AG10803 (cell line): ENCODE results near the gene SPOCD1.

Source experiments
- DNase-seq: peaks from one replicate; pipeline ENCODE4 v3.0.0; 2010; ENCODE audit warnings: low read depth
- H3K4me3 ChIP-seq: 2 replicates; pipeline ENCODE4 v1.5.1; 2011; ENCODE audit warnings: mild to moderate bottlenecking, low read length, control low read depth
- TF ChIP-seq, protein P1 (sequence below): conservative IDR thresholded peaks from 2 replicates; pipeline ENCODE4 v1.5.1; 2011; ENCODE audit warnings: mild to moderate bottlenecking, low read length, control low read depth, inconsistent platforms

SPOCD1 gene

DNA sequence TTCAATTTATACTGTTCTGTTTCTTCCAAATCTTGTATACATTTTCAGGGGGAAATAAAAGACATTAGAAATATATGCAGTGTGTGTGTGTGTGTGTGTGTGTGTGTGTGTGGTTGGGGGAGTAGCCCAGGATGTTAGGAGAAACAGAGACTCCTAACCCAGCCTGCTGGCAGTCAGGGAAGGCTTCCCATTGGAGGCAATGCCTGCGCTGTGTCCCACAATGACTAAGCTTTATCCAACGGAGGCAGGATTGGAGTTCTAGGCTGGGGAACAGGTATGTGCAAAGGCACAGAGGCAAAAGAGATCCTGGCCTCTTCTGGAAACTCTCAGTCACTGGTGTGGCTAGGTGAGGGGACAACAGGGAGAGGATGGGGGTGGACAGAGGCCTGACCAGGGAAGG, 35.2 kb downstream of the SPOCD1 start:
- H3K4me3 ChIP-seq: no peak overlapping the region
- no peak for DNase-seq
- TF ChIP-seq, protein P1, sequence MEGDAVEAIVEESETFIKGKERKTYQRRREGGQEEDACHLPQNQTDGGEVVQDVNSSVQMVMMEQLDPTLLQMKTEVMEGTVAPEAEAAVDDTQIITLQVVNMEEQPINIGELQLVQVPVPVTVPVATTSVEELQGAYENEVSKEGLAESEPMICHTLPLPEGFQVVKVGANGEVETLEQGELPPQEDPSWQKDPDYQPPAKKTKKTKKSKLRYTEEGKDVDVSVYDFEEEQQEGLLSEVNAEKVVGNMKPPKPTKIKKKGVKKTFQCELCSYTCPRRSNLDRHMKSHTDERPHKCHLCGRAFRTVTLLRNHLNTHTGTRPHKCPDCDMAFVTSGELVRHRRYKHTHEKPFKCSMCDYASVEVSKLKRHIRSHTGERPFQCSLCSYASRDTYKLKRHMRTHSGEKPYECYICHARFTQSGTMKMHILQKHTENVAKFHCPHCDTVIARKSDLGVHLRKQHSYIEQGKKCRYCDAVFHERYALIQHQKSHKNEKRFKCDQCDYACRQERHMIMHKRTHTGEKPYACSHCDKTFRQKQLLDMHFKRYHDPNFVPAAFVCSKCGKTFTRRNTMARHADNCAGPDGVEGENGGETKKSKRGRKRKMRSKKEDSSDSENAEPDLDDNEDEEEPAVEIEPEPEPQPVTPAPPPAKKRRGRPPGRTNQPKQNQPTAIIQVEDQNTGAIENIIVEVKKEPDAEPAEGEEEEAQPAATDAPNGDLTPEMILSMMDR: no peak

DNA sequence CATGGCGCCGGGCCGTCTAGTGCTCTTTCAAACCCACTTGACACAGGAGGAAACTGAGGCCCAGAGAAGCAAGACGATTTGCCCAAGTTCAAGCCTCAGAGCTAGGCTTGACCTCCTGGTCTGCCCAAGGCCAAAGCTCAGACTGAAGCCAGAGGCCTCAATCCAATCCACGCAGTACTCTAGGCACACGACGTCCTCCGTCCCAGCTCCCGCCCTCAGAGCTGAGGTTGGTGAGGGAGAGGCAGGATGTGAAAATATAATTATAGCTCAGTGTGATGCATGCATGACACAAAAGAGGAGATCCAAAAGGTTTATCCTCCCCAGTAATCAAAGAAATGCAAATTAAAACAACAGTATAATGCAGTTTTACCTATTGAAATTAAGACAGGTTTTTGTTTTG, 36.1 kb downstream of the SPOCD1 start:
- H3K4me3 ChIP-seq: no peak overlapping the region
- DNase-seq: no peak
- TF ChIP-seq, protein P1: no peak

DNA sequence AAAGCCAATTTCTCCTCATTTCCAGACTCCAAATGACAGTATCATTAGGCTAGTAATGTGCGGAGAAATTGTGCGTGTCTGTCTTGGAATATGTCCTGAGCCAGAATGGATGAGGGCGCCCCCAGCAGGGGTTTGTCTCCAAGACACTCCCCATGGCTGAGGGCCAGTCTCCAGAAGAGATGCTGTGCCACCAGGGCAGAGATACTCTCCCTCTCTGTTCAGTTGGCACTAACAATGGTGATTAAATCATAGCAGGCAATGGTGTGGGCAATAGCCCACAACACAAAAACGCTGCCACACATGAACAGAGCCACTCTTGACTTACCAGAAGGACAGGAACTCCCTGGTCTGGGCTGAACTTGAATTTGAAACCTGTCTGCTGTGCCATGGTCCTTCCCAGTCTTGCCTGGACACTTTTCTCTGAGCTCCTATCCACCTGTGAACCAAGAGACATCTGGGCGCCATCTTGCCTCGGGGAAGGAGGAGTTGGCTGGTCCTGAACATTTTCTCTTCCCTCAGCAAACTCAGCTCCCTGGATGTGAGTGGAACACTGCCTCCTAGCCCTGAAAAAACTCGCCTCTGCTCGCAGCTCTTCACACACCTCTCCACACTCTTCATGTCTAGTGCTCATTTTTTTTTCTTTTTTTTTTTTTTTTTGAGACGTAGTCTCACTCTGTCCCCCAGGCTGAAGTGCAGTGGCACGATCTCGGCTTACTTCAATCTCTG, 36.9 kb downstream of the SPOCD1 start:
- no peak for DNase-seq
- no peak overlapping the region for H3K4me3 ChIP-seq
- TF ChIP-seq, protein P1: no peak

DNA sequence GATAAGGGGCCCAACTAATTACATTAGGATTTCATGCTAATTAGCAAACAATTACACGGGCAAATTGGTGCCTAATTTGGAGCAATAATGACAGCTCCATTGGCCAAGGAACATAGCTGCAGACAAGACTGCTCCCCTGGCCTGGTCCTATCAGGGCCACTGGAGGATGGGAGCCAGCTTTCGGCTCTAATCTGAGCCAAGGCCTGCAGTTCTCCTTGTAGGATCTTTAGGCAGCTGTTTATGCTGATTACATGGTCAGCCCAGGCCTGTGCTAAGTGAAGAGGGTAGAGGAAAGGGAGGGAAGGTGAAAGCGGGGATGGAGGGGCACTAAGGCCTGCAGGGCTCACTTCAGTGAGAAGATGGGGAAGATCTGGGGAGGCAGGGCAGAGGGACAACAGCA, 39.3 kb downstream of the SPOCD1 start:
- no peak overlapping the region for H3K4me3 ChIP-seq
- no peak for DNase-seq
- TF ChIP-seq, protein P1: no peak

DNA sequence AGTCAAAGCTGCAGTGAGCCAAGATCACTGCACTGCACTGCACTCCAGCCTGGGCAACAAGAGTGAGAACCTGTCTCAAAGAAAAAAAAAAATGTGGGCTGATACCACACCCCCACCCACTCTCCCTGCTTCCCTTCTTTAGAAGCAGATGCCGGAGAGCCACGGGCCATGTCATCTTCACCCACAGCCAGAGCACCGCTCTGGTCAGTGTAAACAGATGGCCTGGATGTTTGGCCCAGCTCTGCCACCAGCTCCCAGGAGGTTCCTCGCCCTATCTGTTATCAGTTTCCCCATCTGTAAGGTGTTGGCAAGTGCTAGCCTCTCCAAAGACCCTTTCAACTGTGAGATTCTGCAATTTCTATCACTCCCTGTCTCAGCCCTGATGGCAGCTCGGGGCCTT, 39.8 kb downstream of the SPOCD1 start:
- H3K4me3 ChIP-seq: no peak overlapping the region
- TF ChIP-seq, protein P1: no peak
- no peak for DNase-seq

DNA sequence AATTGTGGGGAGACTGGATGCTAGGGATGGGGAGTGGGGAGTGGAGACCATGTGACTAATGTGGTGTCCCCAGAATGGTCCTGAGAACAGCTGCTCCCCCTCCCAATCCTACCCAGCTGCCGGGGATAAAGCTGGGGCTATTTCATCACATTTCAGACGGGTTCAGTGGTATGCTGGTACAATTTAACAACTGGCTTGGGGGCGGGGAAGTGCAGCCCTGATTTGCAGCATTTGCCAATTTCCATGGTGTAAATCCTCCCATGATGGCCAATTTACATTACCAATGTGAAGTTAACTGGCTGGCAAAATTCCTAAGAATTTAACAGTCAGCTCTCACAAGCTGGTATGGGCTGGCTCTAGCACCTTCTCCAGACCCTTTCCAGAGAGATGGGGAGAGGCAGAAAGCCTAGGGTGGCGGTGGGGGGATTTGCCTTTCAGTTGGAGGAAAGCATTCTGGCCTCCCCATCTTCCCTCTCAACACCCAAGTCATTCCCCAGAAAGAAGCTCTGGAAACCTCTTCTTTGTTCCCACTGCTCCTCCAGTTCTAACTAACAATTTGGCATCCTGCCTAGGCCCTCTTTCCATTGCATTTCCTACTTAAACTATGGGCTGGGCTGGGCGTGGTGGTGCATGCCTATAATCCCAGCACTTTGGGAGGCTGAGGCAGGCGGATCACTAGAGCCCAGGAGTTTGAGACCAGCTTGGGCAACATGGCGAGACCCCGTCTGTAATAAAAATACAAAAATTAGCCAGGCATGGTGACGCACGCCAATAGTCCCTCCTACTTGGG, 40.4 kb downstream of the SPOCD1 start:
- DNase-seq: no peak
- TF ChIP-seq, protein P1: no peak
- no peak overlapping the region for H3K4me3 ChIP-seq

DNA sequence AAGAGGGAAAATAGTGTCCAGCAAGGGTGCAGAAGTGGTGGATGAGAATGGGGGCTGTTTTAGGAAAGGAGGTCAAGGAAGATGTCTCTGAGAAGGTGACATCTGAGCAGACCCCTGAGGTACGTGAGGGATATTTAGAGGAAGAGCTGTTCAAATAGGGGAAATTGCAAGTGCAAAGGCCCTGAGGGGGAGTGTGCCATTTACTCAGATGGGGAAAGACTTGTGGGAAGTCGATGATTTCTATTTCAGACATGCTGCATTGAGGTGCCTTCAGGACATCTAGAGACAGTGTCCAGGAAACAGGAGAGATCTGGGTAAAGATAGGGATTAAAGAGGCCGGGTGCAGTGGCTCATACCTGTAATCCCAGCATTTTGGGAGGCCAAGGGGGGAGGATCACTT, 41.3 kb downstream of the SPOCD1 start:
- no peak overlapping the region for H3K4me3 ChIP-seq
- no peak for DNase-seq
- TF ChIP-seq, protein P1: no peak
